Stimulated activated CD8-positive, alpha-beta memory T cell treated with anti-CD3 and anti-CD28 coated beads, Interleukin-4, amount 100 ng/mL, for 4 hours (primary cell): Measurements from ENCODE around the gene CPA2.
"Not testable (repeated sequence)": the region's sequence is repeated elsewhere in the genome, so short reads cannot be mapped to it uniquely, and the experiment has no call there.

ENCODE experiments used
- DNase-seq, 2 donors: peaks; one replicate each; pipeline ENCODE4 v3.0.0-alpha.2; 2020; ENCODE audit warnings: low read depth in 2 of 2, low spot score in 1 of 2

The CPA2 gene

GRCh38 chr7:130249626-130250025 is 17.0 kb upstream of the CPA2 start:
- DNase-seq = not testable (repeated sequence)

- no peak for DNase-seq
Observed at GRCh38 chr7:130254555-130254954, 12.1 kb upstream of the CPA2 start.

GRCh38 chr7:130256704-130257103 is 10.0 kb upstream of the CPA2 start:
- no peak for DNase-seq

GRCh38 chr7:130258494-130259078 is 8.1 kb upstream of the CPA2 start:
- no peak for DNase-seq

DNA sequence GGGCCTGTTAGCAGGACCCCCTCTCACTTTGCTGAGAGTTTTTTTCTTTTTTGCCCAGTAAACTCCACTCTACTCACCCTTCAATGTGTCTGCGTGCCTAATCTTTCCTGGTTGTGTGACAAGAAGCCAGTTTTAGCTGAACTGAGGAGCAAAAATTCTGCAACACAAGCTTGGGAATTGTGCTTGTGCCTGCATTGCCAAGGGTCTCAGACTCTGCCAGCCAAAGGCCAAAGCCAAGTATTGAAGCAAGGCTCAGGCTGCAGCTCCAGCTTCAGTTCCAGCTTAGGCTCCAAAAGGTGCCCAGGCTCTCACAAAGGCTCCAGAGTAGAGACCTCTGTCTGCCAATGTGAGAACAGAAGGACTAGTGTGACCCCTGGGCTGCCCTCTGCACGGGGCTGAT is 4.2 kb upstream of the CPA2 start:
- DNase-seq = no peak

DNA sequence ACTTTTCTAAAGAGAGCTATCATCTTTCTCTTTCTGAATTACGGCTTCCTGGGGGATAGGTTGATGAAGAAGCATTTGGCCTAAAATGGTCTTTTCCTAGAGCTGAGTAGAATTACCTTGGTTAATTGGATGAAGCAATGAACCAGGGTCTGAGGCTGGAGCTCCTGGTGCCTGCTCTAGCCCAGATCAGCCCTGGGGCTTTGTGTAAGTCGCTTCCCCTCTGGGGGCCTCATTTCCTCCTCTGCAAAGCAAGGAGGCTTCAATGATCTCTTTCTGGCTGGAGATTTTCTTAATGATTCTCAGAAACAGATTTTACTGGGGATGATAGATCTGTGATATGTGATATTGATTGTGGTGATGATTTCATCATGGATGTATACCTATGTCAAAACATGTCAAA is 3.5 kb upstream of the CPA2 start:
- no peak for DNase-seq

DNA sequence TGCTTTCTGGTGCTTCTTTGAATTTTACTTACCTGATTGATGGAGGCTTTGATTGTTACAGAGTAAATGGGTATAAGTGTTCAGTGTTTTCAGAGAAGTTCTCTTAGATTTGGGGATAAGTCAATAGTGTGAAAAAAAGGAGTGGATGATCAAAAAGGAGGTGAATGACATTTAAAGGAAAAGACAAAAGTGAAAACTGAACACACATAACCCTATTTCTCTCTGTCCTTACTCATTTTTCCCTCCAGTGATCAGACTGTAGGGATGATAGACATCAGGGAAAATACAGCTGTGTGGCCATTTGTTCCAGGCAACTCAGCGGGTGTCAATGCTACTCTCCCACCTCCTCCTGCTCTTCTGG is 278 bp downstream of the CPA2 start:
- DNase-seq = no peak

DNA sequence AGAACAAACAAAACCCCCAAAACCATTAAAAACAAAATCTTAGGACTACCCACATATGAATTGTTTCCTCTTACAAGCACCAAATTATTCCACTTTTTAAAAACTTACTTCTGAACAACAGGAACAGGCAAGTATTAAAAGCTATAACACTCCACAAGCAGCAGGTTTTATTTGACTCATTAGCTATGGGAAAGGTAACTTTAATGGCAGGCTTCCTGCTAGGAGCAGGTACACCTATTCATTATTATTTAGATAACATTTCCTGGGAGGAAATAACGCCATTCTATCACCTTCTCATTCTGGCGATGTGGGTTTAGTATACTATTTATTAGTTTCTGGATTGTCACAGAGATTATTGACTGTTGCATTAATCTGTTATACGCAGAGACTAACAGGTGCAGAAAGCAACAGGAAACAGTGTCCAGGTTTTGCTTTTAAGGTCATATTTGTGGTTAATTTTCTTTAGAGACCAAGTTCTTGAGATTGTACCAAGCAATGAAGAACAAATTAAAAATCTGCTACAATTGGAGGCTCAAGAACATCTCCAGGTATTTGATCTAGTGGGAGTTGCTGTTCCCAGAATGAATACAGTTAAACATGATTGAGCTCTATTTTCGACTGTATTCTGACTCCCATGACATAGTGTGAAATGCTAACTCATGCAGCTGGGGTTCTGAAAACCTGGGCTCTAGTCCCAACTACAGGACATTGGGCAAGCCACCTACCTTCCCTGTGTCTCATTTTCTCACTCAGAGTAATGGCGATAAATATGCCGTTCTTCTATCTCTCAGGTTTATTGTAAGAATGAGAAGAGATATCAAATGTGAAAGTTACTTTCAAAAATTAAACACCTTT is 2.0 kb downstream of the CPA2 start:
- no peak for DNase-seq

DNA sequence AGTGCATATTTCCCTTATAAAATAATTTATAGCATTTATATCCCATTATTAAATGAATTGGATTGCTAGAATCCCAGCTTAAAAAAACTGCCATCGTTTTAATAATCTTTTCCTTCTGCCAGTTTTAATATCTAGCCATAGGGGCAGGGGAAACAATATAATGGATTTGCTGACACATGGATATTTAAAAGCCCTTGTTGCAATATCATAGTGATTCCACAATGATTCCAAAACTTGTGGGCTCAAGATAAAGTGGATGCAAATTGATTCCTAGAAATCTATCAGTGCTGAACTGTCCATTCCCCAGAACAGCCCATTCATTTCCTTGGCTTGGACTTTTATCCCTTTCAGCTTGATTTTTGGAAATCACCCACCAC is 2.6 kb downstream of the CPA2 start:
- no peak for DNase-seq

DNA sequence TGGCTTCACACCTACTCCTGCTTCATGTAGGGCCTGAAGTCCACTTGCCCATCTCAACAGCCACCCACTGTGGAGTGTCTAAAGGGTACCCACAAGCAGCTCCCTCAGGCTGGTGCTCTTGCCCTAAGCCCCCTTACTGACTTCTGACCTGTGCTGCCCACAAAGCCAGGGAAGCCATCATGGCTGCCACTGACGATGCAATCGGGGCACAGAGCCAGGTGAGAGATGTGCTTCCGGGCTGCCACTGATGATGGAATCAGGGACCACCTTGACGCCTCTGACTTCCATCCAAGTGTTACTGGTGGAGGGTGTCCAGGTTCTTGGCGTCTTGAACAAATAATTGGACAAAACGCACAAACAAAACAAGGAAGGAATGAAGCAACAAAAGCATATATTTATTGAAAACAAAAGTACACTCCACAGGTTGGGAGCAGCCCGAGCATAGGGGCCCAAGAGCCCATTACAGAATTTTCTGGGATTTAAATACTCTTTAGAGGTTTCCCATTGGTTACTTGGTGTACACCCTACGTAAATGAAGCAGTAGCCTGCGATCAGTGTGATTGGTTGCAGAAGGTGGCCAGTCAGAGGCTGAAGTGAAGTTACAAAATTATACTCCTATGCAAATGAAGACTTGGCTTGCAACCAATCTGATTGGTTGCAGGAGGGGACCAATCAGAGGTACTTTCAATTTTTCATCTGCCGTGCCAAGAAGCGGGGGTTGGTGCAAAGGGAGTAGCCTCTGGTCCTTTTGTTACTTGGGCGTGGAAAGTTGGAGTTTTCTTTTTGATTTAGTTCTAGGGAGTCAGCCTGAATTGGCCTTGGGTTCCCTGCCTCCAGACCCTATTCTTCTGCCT is 4.5 kb downstream of the CPA2 start:
- DNase-seq = no peak

GRCh38 chr7:130272381-130273080 is 5.9 kb downstream of the CPA2 start:
- no peak for DNase-seq

DNA sequence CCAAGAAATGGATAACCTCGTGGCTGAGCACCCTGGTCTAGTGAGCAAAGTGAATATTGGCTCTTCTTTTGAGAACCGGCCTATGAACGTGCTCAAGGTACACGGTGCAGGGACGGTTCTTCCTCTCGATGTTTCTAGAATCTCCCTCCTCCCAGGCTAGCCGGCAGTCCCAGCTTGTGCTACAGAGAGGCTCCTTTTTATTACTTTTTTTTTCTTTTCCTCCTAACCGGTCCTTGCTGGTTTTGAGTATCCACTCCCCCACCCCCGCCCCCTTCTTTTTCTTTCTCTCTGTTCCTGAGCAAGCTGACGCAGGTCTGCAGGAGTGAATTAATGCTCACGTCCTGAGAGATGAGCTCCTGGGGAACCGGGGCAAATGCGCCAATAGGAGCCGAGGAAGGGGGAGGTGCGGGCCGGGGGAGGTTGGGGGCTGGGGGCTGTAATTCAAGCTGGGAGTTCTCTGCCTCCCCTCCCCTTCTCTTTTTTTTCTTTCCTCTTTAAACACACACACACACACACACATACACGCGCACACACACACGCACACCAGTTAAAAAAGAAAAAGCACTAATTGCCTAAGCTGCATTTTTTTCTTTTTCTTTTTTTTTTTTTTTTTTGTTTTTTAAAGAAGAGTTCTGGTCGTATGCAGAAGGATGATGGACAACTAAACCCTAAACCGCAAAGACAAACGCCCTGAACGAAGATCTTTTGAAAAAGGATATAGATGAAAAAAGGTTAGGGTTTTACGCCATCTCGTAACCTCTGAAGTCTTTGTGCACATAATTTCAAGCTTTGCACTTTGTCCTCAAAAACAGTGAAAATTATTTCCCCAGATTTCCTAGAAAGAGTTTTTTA is 6.6 kb downstream of the CPA2 start:
- DNase-seq = no peak

DNA sequence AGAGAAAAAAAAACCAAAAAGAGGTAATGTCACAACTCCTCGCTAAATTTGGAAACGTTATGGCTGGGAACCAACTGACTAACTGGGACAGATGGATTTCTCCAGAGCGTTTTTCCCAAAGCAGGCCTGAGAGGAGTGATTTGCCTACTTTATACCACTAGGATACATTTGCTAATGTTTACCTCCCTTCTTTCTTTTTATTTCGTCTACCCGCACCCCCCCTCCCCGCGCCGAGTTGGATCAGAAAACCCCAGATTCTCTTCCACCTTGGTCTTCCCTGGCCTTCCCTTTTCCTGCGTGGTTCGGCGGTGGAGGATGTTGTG is 7.2 kb downstream of the CPA2 start:
- DNase-seq = no peak

DNA sequence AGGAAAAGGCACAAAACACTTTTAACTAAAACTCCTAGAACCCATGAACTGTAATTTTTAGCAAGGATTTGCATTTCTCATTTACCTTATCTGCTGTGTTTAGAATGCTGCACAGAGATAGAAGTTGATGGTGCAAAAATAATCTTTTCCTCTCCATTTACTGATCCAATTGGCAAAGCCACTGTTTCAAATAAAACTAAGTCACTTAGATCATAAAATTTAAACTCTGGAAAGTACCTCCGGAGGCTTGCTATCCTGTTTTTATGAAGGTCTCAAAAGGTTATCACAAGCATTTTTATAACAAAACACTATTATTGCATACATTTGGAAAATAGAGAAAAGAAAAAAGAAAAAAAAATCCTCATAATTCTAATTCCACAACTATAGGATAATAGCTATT is 7.6 kb downstream of the CPA2 start:
- no peak for DNase-seq

DNA sequence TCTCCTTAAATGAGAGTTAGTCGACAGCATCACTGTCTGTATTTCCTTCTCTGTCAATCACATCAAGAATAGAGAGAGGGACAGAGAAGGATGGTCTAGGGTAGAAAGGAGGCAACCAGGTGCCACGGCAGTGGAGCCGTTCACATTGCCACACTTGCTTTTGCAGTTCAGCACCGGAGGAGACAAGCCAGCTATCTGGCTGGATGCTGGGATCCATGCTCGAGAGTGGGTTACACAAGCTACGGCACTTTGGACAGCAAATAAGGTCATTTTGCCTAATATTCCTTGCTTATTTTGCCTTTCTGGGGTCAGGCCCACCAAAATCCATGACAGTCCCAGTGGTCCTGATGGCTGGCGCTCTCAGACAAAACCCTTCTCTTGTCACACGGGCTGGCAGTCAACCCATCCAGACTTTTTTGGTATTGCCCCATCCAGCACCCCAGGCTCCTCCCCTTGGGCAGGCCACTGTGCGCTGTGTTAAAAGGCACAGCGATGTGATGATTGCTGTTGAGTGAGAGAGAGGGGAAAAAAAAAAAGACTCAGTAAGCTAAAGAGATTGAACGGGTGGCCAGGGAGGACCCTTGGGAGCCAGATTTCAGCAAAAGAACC is 8.4 kb downstream of the CPA2 start:
- no peak for DNase-seq

DNA sequence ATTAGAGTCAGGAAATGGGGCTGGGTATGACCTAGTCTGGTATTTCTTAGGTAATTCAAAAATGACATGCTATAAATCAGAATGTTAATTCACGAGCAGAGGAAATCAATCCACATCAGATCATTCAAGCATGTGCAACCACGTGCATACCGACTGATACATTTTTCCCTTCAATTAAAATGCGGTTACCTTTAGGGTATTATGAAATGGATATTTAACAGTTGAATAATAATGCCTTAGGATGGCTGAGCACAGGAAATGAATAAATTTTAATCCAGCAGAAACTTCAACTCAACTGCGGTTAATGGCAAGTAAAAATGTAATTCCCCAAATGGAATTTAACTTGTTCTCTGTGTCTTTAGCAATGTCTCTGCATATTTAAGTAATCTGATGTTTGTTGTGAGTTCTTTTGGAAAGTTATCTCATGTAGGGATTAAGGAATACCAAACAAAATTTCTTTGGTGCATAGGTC is 9.2 kb downstream of the CPA2 start:
- no peak for DNase-seq

DNA sequence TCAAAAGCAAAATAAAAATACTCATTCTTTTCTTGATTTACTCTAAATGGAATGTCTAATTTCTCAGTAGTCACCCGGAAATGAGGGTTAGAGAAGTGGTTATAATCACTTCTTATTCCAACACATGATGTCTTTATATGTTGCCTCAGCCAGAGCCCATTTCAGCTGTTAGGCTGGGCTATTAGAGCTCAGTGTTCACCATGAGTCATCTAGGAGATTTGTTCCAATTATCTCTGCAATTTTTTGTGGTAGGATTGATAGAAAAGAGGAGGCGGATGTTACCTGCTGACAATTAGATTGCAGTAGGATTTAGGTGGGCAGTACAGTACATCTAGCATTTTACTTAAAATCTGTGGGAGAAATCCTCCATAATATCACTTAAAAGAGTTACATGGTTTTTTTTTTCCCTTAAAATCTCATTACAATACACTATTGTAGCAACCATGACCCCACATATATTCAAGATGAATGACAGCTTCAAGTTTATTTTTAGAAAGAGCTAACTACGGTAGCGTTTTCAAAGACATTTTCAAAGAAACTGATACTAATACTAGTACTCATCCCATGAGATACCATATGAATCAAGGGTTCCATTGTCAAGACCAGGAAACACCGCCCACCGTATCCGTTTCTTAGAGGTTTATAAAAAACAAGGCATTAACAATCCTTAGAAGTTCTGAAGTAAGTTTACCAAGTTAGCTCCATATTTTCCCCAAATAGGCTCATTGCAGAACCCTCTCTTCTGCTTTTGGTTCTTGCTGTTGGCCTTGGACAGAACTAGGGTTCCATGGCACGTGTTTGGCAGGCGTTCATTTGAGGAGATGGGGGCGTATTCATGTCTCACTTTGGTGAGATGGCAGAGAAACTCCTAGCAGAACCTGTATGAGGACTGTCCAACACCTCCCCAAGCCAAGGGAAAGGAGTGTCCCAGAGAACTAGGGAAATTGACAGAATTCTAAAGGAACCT is 10.4 kb downstream of the CPA2 start:
- DNase-seq = no peak

DNA sequence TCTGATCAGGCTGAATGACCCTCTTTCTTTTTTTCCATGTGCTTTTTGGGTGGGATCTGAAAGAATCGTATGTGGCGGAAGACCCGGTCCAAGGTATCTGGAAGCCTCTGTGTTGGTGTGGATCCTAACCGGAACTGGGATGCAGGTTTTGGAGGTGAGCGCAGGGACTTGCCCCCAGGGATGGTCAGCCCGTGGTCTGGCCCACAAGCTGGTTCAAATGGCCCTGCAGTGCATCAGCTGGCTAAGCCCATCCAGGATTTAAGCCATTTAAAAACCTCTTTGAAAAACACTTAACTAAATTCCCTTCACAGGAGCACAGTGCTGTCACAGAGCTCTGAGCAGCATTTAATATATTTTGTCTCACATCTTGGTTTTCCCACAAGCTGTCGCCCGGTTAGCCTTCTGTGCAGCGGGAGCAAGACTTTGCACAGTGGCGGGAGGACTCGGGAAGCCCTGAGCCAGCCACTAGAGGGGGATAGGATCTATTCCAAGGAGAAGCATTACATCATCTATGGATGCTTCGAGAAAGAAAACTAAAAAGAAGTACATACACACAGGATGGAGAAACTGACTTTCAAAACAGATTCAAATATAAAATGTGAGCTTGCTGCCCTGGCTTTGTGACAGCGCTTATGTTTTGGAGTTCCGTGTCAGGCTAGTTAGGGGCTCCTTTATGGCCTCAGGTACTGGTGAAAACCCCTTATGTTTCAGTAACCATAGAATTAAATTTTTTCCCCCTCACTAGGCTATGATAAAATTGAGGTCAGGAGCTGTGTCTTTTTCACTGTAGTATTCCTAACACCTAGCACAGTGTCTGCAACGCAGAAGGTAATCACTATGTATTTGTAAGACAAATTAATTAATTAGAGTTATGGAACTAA is 11.3 kb downstream of the CPA2 start:
- DNase-seq = no peak
